Activated CD4-positive, alpha-beta T cell treated with anti-CD3 and anti-CD28 coated beads, Interleukin-2, amount 50 U/mL, for 16 hours (primary cell): Measurements from ENCODE around the gene COL4A6.

ENCODE experiments used
- DNase-seq: peaks from one replicate; pipeline ENCODE4 v3.0.0-alpha.2; 2020

Gene COL4A6

DNA sequence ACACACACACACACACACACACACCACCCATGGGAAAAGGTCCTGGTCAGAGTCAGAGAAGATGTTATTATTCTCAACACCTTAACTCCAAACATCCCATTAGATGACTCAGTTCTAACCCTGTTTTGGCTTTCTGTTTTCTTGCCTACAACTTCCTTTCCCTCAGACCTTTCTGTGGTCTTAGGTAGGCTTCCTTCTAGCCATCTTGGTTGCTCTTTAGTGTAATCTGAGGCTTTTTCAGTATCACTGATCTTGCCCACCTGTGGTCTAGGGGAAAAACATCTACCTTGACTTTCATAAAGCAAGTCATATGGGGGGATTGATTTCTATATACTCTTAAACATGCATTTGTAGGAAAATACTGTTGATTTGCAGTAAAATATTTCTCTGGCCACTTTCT is 289.7 kb downstream of the COL4A6 start:
- DNase-seq, result peak; percentile 59

- DNase-seq, result peak; percentile 16
Measured at GRCh38 chrX:108138814-108139702, 299.2 kb downstream of the COL4A6 start.

DNA sequence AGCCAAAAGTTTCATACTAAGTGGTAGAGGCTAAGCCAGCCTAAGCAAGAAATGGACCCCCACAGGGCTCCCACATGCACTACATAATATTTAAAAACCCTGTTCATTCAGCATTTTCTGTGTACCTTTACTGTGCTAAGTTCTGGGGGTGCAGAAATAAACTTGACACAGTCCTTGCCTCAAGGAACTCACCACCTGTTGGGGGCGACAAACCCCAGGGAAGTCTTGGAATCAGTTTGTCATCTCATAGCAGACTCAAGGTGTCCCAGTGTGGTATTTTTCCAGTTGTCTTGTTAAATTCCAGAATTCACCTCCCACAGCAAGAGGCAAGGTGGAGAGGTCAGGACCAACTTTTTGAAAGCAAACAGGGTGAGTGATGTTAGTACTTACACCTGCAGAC is 303.5 kb downstream of the COL4A6 start:
- no peak for DNase-seq

GRCh38 chrX:108132876-108133275 is 305.3 kb downstream of the COL4A6 start:
- DNase-seq, result no peak

- DNase-seq, result no peak
Measured at GRCh38 chrX:108132034-108132433, 306.2 kb downstream of the COL4A6 start.

GRCh38 chrX:108131471-108131870 is 306.8 kb downstream of the COL4A6 start:
- no peak for DNase-seq

DNA sequence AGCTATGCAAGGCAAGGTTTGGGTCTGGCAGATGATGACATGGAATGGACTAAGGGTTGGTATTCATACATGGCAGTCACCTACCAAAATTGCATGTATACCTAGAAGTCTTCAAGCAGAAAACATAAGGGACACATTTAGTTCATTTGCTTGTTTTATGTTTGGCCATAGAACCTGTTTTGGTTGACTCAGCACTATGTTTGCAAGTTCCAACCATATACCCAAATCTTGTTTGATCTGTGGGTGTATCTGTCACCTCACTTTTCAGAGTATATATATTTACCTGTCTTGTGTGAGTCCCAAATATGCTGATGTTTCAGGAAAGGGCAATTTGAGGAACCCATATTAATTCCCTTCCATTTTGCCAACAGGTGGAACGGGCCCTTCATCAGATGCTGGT is 307.3 kb downstream of the COL4A6 start:
- no peak for DNase-seq

DNA sequence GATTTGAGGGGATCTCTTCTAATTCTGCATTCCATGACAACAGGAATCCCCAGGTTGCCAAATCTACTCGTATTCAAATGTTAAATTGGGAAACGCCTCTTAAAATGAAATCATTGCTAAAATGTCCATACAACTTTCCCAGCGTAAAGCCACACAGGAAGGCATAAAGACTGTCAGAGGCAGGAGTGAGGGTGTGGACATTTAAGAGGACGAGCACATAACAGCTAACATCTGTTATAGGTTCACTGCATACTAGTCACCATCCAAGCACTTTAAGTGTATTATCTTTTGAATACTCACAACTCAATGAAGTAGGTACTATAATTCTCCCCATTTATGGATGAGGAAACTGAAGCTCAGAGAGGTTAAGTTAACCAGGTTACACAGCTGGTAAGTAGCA is 311.1 kb downstream of the COL4A6 start:
- no peak for DNase-seq

- DNase-seq, result no peak
Measured at GRCh38 chrX:108126661-108127060, 311.6 kb downstream of the COL4A6 start.

- DNase-seq, result no peak
Measured at GRCh38 chrX:108123591-108124366, 314.4 kb downstream of the COL4A6 start.

GRCh38 chrX:108122748-108123147 is 315.5 kb downstream of the COL4A6 start:
- DNase-seq, result no peak

- no peak for DNase-seq
Measured at GRCh38 chrX:108121291-108121690, 316.9 kb downstream of the COL4A6 start.

GRCh38 chrX:108117988-108118387 is 320.2 kb downstream of the COL4A6 start:
- DNase-seq, result no peak

DNA sequence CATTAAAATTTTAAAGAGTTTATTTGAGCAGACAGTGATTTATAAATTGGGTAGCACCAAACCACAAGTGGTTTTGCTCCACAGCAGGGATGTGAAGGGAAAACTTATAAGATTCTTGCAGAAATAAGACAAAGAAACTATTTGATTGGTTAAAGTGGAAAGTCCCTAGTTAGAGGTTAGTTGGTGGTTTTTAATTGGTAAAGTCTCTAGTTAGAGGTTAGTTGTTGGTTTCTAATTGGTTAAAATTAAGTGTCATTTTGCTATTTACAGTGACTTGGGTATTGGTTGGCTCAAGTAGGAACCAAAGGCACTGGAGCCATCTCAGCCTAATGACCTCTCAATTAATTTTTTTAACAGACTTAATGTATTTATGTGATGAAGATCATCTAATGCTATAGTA is 323.7 kb downstream of the COL4A6 start:
- DNase-seq, result no peak
